Measurements from ENCODE around the gene ZNF492.

The ZNF492 gene

GRCh38 chr19:22619932-22620331 is 14.2 kb upstream of the ZNF492 start:
- TF ChIP-seq, protein P1, sequence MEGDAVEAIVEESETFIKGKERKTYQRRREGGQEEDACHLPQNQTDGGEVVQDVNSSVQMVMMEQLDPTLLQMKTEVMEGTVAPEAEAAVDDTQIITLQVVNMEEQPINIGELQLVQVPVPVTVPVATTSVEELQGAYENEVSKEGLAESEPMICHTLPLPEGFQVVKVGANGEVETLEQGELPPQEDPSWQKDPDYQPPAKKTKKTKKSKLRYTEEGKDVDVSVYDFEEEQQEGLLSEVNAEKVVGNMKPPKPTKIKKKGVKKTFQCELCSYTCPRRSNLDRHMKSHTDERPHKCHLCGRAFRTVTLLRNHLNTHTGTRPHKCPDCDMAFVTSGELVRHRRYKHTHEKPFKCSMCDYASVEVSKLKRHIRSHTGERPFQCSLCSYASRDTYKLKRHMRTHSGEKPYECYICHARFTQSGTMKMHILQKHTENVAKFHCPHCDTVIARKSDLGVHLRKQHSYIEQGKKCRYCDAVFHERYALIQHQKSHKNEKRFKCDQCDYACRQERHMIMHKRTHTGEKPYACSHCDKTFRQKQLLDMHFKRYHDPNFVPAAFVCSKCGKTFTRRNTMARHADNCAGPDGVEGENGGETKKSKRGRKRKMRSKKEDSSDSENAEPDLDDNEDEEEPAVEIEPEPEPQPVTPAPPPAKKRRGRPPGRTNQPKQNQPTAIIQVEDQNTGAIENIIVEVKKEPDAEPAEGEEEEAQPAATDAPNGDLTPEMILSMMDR (IDR thresholded peaks at IDR 0.05; ENCODE audit: low read depth, low read length): no peak
- DNase-seq (ENCODE audit: extremely low read depth, low read depth): no peak

DNA sequence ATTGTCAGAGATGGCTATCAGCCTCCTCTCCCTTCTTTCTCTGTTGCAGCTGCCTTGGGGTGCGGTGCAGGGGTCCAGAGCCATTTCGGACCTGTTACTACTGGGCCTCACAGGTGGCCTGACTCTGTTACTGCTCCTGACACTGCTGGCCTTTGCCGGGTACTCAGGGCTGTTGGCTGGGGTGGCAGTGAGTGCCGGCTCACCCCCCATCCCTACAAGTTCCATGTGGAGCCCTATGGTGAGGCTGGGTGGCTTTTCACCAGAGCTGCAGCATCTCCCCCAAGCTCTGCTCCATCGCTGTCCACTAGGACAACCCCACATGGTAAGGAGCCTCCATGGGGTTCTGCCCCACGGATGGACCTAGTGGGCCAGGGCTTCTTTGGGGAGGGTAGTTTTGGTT is 13.7 kb upstream of the ZNF492 start:
- TF ChIP-seq, protein P1 (IDR thresholded peaks at IDR 0.05; ENCODE audit: low read depth, low read length): no peak
- no peak for DNase-seq (ENCODE audit: extremely low read depth, low read depth)

GRCh38 chr19:22620912-22621311 is 13.2 kb upstream of the ZNF492 start:
- DNase-seq (ENCODE audit: extremely low read depth, low read depth): no peak
- TF ChIP-seq, protein P1 (IDR thresholded peaks at IDR 0.05; ENCODE audit: low read depth, low read length): no peak

- no peak for DNase-seq (ENCODE audit: extremely low read depth, low read depth)
- TF ChIP-seq, protein P1 (IDR thresholded peaks at IDR 0.05; ENCODE audit: low read depth, low read length): no peak
Measured at GRCh38 chr19:22622020-22622419, 12.1 kb upstream of the ZNF492 start.

DNA sequence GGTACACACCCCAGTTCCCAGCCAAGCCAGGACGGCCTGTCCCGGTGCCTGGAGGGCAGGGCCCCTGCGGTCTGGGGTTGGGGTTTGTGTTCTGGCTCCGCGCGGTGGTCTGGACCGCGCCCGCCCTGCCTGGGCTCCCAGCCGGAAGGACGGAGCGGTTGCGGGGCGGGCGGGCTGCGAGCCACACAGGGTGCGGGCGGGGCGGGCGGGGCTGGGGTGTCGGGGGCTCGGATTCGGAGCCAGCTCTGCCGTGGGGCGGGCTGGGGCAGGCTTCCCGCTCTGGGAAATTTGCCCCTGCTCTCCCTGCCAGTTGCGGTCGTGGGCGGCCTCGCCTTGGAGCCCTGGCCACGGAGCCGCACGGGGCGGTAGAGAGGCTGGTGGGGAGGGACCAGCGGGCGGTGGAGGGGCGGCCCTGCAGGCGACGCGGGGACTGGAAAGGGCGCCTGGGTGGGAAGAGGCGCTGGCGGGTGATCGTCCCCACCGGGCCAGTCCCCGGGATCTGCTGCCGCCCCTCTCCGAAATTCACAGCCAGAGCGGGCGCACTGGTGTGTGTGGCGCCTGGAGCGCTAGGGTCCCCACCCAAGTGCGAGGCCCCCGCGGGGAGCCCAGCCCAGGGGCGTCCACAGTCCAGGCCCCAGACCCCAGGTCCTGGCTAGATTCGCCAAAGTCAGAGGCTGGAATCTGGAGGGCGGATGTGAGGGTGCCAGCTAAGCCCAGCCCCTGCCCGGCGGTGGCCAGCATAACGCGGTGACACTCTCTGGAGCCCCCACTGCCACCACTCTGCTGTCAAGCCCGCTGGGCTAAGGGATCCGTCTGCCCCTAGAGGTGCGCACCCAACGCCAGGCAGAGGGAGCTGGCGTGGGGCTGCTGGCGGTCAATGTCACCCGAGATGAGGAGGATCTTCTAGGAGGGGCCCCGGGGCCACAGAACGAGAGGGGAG is 11.0 kb upstream of the ZNF492 start:
- no peak for DNase-seq (ENCODE audit: extremely low read depth, low read depth)
- TF ChIP-seq, protein P1 (IDR thresholded peaks at IDR 0.05; ENCODE audit: low read depth, low read length): no peak

DNA sequence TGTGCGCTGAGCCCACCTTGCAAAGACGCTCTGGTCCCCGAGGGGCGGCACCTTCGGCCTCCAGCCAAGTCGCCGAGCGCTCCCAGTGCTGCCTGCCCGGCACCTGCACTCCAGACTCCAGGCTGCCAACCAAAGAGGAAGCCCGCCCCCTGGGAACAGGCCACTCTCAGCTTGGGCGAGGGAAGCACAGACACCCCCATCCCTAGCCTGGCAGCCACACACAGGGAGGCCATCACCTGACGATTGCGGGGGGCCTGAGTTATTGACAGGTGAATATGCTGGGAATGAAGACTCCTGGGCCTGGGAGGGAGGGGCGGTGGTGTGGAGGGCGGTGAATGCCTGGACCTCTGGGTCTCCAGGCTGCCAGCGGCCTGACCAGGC is 10.3 kb upstream of the ZNF492 start:
- TF ChIP-seq, protein P1 (IDR thresholded peaks at IDR 0.05; ENCODE audit: low read depth, low read length): no peak
- DNase-seq (ENCODE audit: extremely low read depth, low read depth): no peak

- no peak for DNase-seq (ENCODE audit: extremely low read depth, low read depth)
- TF ChIP-seq, protein P1 (IDR thresholded peaks at IDR 0.05; ENCODE audit: low read depth, low read length): no peak
Measured at GRCh38 chr19:22625266-22626035, 8.7 kb upstream of the ZNF492 start.

All from AG09319 (cell line).